GM21423 (cell line): ENCODE results near the gene BLM.
"Not testable (repeated sequence)": the region's sequence is repeated elsewhere in the genome, so short reads cannot be mapped to it uniquely, and the experiment has no call there.

ENCODE experiments used
- ATAC-seq: cut with Tn5 transposase; IDR thresholded peaks from one replicate; pipeline ENCODE4 v1.9.1; 2021; ENCODE audit warnings: mild to moderate bottlenecking, moderate library complexity; ENCODE audit not compliant: unreplicated experiment

BLM gene

GRCh38 chr15:90819390-90819789 lies 102.2 kb downstream of the BLM start:
- ATAC-seq, result no peak

DNA sequence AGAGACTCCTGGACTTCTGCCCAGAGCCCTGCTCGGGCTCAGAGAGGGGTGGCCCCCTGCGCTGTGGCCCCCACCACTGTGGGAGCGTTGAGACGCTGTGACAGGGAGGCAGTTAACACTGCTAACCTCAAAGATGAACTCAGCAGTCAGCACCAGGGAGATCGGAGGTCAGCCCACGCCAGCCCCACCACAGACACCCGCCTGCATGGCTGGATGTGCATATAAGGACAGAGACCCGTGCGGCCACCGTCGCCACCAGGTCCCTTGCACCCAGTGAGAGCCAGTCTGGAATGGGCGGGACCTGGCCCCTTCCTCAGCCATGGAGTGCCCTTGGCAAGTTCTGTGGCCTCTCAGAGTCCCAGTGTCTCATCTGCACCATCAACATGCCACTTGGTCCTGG lies 102.7 kb downstream of the BLM start:
- ATAC-seq, result no peak

GRCh38 chr15:90820481-90820880 lies 103.3 kb downstream of the BLM start:
- no peak for ATAC-seq

GRCh38 chr15:90822204-90822955 lies 105.2 kb downstream of the BLM start:
- ATAC-seq, result no peak

DNA sequence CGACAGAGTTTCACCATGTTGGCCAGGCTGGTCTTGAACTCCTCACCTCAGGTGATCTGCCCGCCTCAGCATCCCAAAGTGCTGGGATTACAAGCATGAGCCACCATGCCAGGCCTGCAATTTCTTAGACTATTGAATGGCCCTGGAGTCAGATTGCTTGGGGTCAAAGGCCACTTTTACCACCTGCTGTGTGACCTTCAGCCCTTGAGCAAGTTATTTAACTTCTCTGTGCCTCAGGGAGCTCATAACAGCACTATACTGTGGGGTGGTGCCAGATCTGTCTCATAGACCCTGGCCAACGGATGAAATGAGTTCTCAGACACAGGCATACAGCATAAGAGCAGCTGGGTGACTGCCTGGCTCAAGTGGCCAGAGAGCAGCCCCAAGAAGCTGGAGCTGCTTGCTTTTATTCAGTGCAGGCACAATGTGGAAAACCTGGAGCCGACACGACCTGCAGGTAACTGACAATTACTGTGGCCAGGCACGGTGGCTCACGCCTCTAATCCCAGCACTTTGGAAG lies 106.4 kb downstream of the BLM start:
- no peak for ATAC-seq

DNA sequence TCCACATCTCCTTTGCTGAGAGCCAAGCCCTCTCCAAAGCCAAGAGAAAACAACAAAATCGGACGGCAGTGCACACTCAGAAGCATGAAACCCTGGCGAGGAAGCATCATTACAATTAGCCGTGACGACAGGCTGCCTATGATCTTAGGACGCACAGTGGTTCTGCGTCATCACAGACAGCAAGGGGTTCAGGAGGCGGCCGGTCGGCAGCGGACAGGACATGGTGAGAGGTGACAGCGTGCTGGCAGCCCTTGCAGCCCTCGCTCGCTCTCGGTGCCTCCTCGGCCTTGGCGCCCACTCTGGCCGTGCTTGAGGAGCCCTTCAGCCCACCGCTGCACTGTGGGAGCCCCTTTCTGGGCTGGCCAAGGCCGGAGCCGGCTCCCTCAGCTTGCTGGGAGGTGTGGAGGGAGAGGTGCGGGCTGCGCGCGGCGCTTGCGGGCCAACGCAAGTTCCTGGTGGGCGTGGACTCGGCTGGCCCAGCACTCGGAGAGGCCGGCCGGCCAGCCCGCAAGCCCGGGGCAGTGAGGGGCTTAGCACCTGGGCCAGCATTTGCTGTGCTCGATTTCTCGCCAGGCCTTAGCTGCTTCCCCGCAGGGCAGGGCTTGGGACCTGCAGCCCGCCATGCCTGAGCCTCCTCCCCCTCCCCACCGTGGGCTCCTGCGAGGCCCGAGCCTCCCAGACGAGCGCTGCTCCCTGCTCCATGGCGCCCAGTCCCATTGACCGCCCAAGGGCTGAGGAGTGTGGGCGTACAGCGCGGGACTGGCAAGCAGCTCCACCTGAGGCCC lies 108.2 kb downstream of the BLM start:
- not testable (repeated sequence) for ATAC-seq

DNA sequence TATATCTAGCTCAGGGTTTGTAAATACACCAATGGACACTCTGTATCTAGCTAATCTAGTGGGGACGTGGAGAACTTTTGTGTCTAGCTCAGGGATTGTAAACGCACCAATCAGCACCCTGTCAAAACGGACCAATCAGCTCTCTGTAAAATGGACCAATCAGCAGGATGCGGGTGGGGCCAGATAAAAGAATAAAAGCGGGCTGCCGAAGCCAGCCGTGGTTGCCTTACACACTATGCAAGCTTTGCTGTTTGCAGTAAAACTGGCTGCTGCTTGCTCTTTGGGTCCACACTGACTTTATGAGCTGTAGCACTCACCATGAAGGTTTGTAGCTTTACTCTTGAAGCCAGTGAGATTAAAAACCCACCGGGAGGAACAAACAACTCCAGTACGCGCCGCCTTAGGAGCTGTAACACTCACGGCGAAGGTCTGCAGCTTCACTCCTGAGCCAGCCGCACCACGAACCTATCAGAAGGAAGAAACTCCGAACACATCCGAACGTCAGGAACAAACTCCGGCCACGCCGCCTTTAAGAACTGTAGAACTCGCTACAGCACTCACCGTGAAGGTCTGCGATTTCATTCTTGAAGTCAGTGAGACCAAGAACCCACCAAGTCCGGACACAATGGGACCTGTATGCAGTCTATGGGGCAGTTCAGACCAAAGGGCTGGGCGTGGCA lies 109.2 kb downstream of the BLM start:
- not testable (repeated sequence) for ATAC-seq

- ATAC-seq, result no peak
Observed at GRCh38 chr15:90826886-90827435, 109.8 kb downstream of the BLM start.

GRCh38 chr15:90828111-90828510 lies 111.0 kb downstream of the BLM start:
- no peak for ATAC-seq

- ATAC-seq, result no peak
Observed at GRCh38 chr15:90829126-90829525, 112.0 kb downstream of the BLM start.

- peak; percentile 64 for ATAC-seq
Observed at GRCh38 chr15:90829942-90830440, 112.8 kb downstream of the BLM start.

DNA sequence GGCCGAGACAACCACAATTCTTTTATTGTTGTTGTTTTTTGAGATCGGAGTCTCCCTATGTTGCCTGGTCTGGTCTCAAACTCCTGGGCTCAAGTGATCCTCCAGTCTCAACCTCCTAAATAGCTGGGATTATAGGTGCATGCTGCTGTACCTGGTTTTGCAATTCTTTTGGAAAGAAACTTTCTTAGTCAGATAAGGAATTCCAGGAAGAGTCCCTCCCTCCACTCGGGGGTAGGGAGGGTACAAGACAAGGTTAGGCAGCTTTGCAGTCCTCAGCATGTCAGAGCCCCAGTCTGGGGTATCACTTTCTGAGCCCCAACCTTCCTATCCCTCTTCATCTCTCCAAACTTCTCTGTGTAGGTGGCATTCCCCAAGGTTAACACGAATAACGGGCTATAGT lies 117.5 kb downstream of the BLM start:
- no peak for ATAC-seq

DNA sequence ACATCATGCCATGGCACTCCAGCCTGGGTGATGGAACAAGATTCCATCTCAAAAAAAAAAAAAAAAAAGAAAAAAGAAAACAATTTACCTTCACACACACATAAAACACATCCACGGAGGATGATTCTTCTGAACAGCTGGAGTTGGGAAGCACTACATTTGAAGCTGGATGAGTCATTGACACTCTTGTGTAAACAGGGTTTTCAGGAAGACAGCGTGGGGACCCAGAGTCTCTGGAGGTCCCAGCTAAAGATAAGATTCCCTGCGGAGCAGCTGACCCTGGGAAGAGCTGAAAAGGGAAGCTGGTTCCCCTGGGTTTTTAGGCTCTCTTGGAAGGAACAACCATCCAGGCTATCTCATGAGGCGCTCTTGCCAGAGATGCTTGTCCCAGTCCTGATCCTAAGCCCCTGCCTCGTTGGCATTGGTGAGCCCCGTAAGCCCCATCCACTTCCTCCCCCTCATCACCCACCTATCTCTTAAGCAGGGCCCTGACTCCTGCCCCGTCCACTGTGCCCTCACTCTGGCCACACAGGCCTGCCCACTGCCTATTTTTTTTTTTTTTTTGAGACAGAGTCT lies 119.2 kb downstream of the BLM start:
- no peak for ATAC-seq

GRCh38 chr15:90837094-90837493 lies 119.9 kb downstream of the BLM start:
- no peak for ATAC-seq

GRCh38 chr15:90838139-90838538 lies 121.0 kb downstream of the BLM start:
- peak; percentile 44 for ATAC-seq

DNA sequence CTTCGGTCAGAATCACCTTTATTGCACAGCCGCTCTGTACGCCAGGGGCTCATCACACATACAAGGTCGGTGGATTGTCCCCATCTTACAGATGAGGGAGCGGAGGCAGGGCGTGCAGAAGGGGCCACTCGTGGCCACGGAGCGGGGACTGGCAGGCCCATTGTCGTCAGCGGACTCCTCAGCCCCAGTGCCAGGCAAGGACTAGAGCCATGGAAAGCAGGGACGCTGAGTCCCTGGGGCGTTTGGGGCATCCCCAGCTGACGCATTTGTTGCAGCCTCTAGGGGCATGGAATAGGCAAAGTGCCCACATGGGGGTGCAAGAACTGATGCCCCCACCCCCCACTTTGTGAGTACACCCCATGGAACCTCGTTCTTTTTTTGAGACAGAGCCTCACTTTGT lies 121.4 kb downstream of the BLM start:
- no peak for ATAC-seq

- peak; percentile 84 for ATAC-seq
Observed at GRCh38 chr15:90839187-90840071, 122.3 kb downstream of the BLM start.

DNA sequence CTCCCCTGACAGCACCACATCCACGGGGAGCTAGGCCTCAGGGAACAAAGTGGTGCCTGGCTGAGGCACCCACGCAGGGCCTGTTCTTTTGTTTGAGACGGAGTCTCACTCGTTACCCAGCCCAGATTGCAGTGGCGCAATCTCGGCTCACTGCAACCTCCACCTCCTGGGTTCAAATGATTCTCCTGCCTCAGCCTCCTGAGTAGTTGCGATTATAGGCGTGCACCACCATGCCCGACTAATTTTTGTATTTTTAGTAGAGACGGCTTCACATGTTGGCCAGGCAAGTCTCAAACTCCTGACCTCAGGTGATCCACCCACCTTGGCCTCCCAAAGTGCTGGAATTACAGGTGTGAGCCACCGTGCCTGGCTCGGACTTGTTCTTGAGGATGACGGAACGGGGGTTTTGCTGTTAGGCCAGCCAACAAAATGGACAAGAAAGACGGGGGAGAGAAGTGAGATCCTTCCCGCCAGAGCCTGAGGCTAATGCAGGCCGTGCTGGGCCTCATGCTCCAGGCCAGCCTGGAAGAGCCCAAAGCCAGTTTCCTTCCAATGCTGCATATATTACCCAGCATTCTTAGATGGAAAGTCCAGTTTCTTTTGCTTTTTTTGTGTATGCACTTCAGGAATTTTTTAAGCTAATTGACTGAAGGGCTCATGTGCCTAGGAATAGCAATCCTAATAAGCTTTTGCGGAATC lies 123.2 kb downstream of the BLM start:
- ATAC-seq, result no peak

DNA sequence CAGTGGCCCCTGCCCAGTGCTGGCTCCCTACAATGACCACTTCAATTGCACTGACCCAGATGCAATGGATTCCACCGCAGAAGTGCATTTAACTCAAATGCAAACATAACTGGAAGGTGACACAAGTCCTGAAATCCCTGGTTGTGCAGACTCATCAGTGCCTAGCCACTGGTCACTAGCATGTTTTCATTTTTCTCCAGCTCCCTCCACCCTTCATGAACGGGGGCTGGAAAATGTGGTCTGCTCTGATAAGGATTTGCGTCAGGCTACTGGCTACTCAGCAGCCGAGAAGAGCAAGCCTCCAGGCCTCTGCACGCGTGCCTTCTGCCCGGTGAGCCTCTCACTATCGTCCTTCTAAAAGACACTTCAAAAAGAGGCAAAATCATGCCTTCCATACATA lies 123.8 kb downstream of the BLM start:
- no peak for ATAC-seq
